Measurements from ENCODE around the gene ORMDL3.

The ORMDL3 gene

DNA sequence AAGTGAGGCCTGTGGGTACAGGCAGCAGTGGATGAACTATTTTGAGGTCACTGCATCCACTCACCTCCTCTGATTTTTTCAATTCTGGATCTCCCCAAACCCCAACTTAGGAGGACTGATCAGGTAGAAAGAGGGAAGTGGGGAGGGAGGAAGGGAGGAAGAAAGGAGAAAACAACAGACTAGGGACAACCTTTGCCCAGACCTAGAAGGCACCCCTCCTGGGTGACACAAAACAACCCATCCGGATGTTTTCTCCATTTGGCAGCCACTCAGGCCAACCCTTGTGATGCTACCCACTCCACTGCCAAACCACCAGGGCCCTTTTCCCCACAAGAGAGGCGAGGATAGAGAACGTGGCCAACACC is 2.7 kb downstream of the ORMDL3 start:
- H3K36me3 Mint-ChIP-seq, result peaks cover 25 to 45% of the 10 kb centered on the region in 2 donors
- H3K4me3 Mint-ChIP-seq, result no peak overlapping the region
- DNase-seq (no peak), ATAC-seq (replicated peaks) (no peak)
- peaks cover 66 to 86% of the 10 kb centered on the region in 2 donors for H3K4me1 Mint-ChIP-seq
- H3K27ac Mint-ChIP-seq, result peak overlapping the region; percentile 51
- H3K27me3 Mint-ChIP-seq, result no peaks in the 10 kb centered on the region
- no peaks in the 10 kb centered on the region for H3K9me3 Mint-ChIP-seq

DNA sequence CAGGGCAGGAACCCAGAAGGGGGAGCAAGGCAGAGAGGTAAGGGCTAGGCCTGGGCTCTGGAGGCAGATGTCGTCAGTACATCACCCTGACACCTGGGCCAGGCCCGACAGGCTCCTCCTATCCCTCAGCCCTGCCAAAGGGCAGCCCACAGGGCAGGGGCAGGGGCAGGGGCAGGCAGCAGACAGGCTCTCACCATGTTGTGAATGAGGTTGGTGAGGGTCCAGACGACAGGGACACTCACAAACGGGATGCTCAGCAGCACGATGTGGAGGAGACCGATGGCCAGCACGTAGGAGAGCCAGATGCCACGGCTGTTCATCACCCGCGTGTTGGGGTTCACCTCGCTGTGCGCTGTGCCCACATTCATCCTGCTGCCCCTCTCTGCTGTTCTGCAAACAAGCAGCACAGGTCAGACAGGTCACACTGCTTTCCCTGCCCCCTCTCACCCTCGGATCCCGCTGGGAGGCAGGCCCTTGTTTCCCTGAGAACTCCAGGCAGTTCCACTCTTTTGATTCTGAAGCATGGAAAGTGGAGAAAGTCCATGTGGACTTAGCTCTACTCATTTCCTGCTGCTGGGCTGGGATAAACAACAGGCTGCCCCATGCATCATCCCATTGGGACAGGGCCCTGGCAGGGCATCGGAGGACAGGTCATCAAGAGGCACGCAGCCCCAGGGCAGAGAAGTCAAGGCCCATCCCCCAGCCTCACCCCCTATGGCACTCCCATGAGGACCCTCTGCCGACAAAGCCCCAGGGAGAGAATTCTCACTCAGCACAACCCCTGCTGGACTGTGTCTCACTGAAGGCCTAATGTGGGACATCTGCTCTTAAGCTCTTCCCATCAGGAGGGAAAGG is 3.3 kb downstream of the ORMDL3 start:
- peak overlapping the region; percentile 51 for H3K27ac Mint-ChIP-seq
- H3K36me3 Mint-ChIP-seq, result peaks cover 29 to 51% of the 10 kb centered on the region in 2 donors
- no peaks in the 10 kb centered on the region for H3K27me3 Mint-ChIP-seq

DNA sequence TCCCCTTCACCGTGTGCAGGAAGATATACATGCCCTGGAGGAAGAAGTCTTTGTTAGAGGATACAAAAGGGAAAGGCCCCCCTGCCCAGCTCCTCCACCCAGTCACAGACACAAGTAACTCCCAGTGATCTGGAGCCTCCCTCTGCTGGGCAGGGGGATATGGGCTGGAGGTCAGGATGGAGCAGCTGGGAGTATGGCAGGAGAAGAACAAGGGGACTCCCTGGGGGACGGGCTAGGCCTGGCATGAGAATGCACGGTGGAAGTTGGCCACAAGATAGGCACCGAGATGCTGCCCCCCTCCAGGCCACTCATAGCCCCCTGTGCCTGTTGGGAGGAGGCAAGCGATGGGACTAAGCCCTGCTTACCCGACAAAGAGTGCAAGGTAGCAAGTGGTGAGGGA is 4.2 kb downstream of the ORMDL3 start:
- Mint-ChIP-seq H3K9me3 (peaks cover 0 to 1% of the 10 kb centered on the region in 2 donors), H3K36me3 (peaks cover 38 to 57% of the 10 kb centered on the region in 2 donors), H3K4me3 (no peak overlapping the region), H3K4me1 (peaks cover 61 to 86% of the 10 kb centered on the region in 2 donors), H3K27ac (peak overlapping the region; percentile 54), H3K27me3 (no peaks in the 10 kb centered on the region)
- ATAC-seq (replicated peaks) (no peak), DNase-seq (no peak)

More for the DNA sequence above, 3.3 kb downstream of the ORMDL3 start:
- ATAC-seq (replicated peaks) (no peak), DNase-seq (no peak)
- H3K9me3 Mint-ChIP-seq, result no peaks in the 10 kb centered on the region
- H3K4me1 Mint-ChIP-seq, result peaks cover 65 to 85% of the 10 kb centered on the region in 2 donors
- H3K4me3 Mint-ChIP-seq, result no peak overlapping the region

DNA sequence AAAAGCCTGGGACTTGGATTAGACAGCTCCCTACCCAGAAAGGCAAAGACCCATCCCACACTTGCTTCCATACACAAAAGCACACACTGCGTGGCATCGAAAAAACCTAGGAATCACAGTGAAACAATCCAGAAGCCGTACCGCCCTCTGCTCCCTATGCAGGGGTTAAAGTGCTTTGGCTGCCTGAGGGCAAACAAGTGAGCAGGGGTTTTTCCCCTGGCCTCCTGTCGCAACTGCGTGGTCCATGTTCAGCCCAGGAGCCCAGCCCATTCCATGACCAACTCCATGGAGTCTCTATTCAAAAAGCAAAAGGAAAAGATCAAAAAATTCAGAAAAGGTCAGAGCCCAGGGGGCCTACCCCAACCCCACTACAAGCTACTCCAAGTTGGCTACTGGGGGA is 5.4 kb downstream of the ORMDL3 start:
- H3K36me3 Mint-ChIP-seq, result peaks cover 47 to 70% of the 10 kb centered on the region in 2 donors
- DNase-seq (no peak), ATAC-seq (replicated peaks) (no peak)
- H3K27me3 Mint-ChIP-seq, result no peaks in the 10 kb centered on the region
- H3K4me1 Mint-ChIP-seq, result peaks cover 60 to 82% of the 10 kb centered on the region in 2 donors
- peak overlapping the region; percentile 94 for H3K27ac Mint-ChIP-seq
- peaks cover 0 to 2% of the 10 kb centered on the region in 2 donors for H3K9me3 Mint-ChIP-seq
- H3K4me3 Mint-ChIP-seq, result peak overlapping the region in 1 of 2 donors; percentile 59

DNA sequence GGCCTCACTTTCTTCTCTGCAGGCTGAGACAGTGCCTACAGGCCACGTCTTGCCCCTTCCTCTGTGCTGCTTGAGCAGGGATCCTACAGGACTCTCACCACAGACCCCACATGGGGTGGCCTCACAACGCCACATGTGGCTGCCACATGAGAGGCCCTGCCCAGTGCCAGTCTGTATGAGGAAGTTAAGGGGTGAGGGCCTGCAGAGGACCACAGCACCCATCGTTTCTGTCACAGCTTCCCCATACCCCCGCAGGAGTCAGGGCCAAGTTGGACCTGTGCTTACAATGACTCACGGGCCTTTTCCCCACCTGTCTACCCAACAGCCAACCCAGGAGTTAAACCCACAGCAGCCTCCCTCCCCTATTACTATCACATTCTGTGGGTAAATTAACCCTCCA is 6.1 kb downstream of the ORMDL3 start:
- peak overlapping the region; percentile 94 for H3K27ac Mint-ChIP-seq
- DNase-seq (peak; percentile 26), ATAC-seq (replicated peaks) (peak; percentile 78)
- peaks cover 63 to 84% of the 10 kb centered on the region in 2 donors for H3K4me1 Mint-ChIP-seq
- H3K9me3 Mint-ChIP-seq, result peaks cover 0 to 2% of the 10 kb centered on the region in 2 donors
- H3K27me3 Mint-ChIP-seq, result no peaks in the 10 kb centered on the region
- H3K36me3 Mint-ChIP-seq, result peaks cover 53 to 76% of the 10 kb centered on the region in 2 donors
- H3K4me3 Mint-ChIP-seq, result peak overlapping the region; percentile 48 to 59

DNA sequence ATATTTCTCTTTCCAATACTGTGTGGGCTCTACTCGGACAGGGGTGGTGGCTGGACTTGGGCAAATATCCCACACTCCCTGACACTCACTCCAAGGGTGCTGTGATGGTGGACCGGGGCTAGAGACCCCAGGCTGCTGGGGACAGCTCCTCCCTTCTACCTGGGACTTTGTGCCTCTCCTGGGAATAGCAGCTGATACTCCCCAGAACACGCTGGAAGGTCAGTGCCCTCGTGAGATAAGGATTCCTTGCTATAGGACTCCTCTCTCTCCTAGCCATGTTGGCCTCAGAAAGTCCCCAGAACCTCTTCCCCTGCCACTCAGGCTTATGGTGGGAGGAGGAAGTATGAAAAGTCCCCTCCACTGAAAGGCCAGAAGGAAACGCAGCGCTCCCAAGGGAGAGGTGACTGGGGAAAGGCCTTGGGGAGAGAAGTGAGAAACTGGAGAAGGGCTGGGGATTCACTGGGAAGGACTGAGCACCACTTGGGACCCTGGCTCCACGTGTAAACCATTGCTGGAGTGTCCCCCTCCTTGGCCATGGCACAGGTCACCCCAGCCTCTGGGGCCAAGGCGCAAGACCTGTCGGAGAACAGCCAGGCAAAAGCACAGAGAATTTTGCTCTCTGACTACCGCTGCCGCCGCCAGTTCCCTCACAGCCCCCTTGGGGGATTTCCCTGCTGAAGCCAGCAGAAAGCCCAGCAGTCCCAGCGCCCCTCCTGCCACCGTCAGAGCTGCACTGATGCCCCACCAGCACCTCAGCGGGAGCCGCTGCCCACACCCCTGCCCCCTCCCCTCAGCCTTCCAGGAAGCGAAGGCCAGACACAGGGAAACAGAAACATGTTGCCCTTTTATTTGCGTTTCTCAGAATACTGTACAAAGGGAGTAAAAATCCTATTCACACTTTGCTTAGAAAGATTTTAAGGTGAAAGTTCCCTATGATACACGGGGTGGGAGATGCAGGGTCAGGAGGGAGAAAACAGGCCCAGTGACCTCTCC is 6.9 kb downstream of the ORMDL3 start:
- peaks cover 0 to 2% of the 10 kb centered on the region in 2 donors for H3K9me3 Mint-ChIP-seq
- peak; percentile 53 for DNase-seq
- ATAC-seq (replicated peaks), result peak; percentile 75 to 80
- no peaks in the 10 kb centered on the region for H3K27me3 Mint-ChIP-seq
- peak overlapping the region; percentile 31 to 60 for H3K4me3 Mint-ChIP-seq
- H3K36me3 Mint-ChIP-seq, result peaks cover 53 to 77% of the 10 kb centered on the region in 2 donors
- H3K27ac Mint-ChIP-seq, result peak overlapping the region; percentile 94
- peaks cover 57 to 78% of the 10 kb centered on the region in 2 donors for H3K4me1 Mint-ChIP-seq

DNA sequence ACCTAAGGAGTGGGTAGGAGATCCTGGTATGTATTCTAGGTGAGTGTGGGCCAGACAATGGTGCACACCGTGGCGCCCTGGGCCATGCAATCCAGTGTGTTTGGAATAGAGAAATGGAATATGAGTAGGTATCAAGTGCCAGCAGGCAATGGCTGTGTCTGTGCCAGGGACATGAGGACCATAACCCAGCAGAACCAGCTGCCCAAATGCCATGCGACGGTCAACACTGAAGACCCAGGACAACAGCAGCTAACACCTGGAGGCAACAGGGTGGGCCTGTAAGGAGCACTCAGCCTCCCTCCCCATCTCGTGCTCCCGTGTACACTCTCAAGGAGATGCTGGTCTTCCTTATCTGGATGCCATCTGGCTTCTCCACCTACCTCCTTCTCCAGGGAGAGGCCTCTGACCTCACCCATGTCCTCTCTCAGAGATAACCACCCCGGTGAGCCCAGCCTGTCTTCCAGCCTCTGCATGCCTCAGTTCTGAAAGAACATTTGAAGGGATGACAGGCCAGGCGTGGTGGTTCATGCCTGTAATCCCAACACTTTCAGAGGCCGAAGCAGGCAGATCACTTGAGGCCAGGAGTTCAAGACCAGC is 8.2 kb downstream of the ORMDL3 start:
- DNase-seq (no peak), ATAC-seq (replicated peaks) (no peak)
- peaks cover 0 to 2% of the 10 kb centered on the region in 2 donors for H3K9me3 Mint-ChIP-seq
- H3K4me3 Mint-ChIP-seq, result no peak overlapping the region
- peak overlapping the region; percentile 37 for H3K27ac Mint-ChIP-seq
- no peaks in the 10 kb centered on the region for H3K27me3 Mint-ChIP-seq
- peaks cover 47 to 70% of the 10 kb centered on the region in 2 donors for H3K4me1 Mint-ChIP-seq
- peaks cover 53 to 78% of the 10 kb centered on the region in 2 donors for H3K36me3 Mint-ChIP-seq

DNA sequence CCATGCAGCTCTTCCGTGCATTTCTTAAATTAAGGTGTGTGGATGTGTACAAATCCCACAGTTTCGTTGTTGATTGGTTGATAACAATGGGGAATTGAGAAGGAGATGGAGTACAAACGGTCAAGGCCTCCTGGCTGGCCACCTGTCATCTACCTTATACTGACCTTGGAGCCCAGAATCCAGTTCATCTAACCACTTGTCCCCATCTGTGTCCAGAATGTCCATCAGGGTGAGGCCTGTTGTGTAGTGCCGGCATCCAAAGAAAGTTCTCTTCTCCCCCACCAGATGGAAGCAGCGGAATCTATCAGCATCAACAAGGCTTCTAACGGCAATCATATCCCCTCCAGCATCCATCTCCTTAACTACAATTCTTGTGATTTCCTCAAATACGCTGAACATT is 10.5 kb downstream of the ORMDL3 start:
- Mint-ChIP-seq H3K4me3 (no peak overlapping the region), H3K4me1 (peaks cover 35 to 52% of the 10 kb centered on the region in 2 donors), H3K36me3 (peaks cover 56 to 75% of the 10 kb centered on the region in 2 donors), H3K27ac (no peak overlapping the region), H3K9me3 (peaks cover 0 to 2% of the 10 kb centered on the region in 2 donors), H3K27me3 (no peaks in the 10 kb centered on the region)
- ATAC-seq (replicated peaks) (no peak), DNase-seq (no peak)

DNA sequence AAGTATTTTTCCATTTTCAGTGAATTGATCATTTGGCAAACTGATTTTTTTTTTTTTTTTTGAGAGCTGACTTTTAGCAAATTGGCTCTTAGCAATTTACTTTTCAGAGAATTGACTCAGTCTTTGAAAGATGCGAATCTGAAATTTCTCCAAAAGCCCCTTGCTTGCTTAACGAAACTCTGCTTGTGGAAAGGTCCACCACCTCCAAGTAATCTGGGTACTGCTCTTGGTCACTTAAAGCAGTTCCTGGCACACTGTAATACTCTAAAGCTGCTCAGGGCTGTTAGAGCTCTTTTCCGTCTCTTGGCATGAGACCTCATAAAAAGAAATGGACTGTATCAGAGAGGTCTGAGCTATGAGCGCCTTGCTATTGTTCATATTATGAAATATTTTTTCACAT is 11.8 kb downstream of the ORMDL3 start:
- Mint-ChIP-seq H3K9me3 (peaks cover 0 to 2% of the 10 kb centered on the region in 2 donors), H3K4me1 (peaks cover 23 to 39% of the 10 kb centered on the region in 2 donors), H3K27me3 (no peaks in the 10 kb centered on the region), H3K27ac (peak overlapping the region; percentile 37), H3K36me3 (peaks cover 64 to 68% of the 10 kb centered on the region in 2 donors), H3K4me3 (peak overlapping the region in 1 of 2 donors; percentile 29)
- ATAC-seq (replicated peaks), result peak; percentile 43 to 72
- DNase-seq, result no peak

DNA sequence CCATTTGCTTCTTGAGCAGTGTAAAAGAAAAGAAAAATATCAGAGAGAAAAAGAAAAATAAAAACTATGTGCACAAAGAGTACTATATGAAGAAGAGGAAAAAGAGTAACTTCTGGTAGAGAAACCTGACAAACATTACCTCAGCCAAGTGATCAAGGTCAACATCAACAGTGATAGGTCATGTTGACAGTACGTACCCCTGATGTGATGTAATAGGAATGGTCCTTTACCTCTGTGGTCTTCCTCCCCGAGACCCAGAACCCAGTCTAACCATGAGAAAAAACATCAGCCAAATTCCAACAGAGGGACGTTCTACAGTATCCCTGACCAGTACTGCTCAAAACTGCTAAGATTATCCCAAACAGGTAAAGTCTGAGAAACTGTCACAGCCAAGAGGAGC is 13.4 kb downstream of the ORMDL3 start:
- peaks cover 59 to 61% of the 10 kb centered on the region in 2 donors for H3K36me3 Mint-ChIP-seq
- no peak overlapping the region for H3K27ac Mint-ChIP-seq
- ATAC-seq (replicated peaks) (no peak), DNase-seq (no peak)
- peaks cover 0 to 2% of the 10 kb centered on the region in 2 donors for H3K9me3 Mint-ChIP-seq
- no peak overlapping the region for H3K4me3 Mint-ChIP-seq
- no peaks in the 10 kb centered on the region for H3K27me3 Mint-ChIP-seq
- H3K4me1 Mint-ChIP-seq, result peaks cover 14 to 27% of the 10 kb centered on the region in 2 donors

DNA sequence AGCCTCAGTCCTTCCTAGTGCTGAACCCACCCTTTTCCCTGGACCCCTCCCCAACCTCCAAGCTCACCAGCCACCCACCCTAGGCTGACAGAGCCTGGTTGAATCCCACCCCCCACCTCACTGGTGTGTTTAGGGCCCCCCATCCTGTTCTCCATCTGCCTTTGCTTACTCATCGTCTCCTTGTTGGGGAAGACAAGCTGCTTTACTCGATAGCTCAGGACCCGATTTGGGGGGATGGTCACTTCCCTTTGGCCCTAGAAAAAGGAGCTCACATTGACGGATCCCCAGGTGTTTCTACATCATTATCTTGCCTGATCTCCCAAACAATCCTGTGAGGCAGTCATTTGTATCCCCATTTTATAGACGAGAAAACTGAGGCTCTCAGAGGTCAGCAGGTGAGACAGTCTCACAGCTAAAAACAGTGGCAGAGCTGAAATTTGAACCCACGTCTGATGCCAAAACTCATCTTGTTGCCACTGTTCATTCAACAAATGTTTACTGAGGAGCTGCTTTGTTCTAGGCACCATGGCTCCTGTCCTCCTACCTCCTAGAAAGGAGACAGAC is 18.5 kb downstream of the ORMDL3 start:
- Mint-ChIP-seq H3K27me3 (no peaks in the 10 kb centered on the region), H3K4me1 (peaks cover 14 to 17% of the 10 kb centered on the region in 2 donors), H3K9me3 (no peaks in the 10 kb centered on the region), H3K4me3 (no peak overlapping the region), H3K36me3 (peaks cover 51 to 54% of the 10 kb centered on the region in 2 donors), H3K27ac (no peak overlapping the region)
- DNase-seq (no peak), ATAC-seq (replicated peaks) (no peak)

DNA sequence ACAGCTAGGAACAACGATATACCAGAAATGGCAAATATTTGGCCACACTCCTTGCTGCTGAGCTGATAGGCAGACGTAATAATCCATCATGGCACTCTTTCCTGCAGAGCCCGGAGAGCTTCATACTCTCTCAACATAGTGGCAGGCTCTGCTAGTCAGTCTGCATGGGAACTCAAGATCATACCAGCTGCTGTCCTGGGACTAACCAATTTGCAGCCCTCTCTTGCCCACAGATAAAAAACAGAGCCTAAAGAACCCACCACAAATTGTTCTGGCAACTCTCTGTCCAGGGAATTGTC is 22.5 kb downstream of the ORMDL3 start:
- Mint-ChIP-seq H3K27ac (no peak overlapping the region), H3K36me3 (peaks cover 35 to 36% of the 10 kb centered on the region in 2 donors), H3K27me3 (no peaks in the 10 kb centered on the region), H3K9me3 (no peaks in the 10 kb centered on the region), H3K4me1 (peaks cover 21 to 26% of the 10 kb centered on the region in 2 donors), H3K4me3 (no peak overlapping the region)
- ATAC-seq (replicated peaks) (no peak), DNase-seq (no peak)

DNA sequence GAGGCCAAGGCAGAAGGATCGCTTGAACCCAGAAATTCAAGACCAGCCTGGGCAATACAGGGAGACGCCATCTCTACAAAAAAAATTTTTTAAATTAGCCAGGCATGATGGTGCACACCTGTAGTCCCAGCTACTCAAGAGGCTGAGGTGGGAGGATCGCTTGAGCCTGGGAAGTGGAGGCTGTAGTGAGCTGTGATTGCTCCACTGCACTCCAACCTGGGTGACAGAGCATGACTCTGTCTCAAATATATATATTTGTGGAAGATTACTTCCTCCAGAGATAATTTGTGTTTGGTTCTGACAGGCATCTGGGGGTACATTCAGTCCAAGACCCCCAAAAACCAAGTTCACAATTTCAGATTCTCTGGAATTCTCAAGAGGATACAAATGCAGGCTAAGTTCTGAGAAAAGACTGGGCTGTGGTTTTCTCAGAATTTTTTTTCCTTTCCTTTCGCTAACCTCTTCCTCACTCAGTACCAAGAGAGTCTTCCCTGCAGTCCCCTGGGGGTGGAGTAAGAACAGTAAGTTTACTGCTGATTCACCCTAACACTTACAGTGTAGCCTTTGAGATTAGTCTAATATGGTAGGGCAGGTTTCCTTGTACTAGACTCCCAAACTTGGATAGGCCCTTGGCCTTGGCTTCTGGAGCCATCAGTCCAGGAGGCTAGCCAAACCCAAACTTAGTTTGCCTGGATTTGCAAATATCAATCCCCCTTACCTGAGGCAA is 24.1 kb downstream of the ORMDL3 start:
- H3K27ac Mint-ChIP-seq, result no peak overlapping the region
- H3K27me3 Mint-ChIP-seq, result no peaks in the 10 kb centered on the region
- ATAC-seq (replicated peaks) (peak; percentile 99 to 100), DNase-seq (peak; percentile 27)
- peaks cover 21 to 26% of the 10 kb centered on the region in 2 donors for H3K4me1 Mint-ChIP-seq
- no peak overlapping the region for H3K4me3 Mint-ChIP-seq
- no peaks in the 10 kb centered on the region for H3K9me3 Mint-ChIP-seq
- H3K36me3 Mint-ChIP-seq, result peaks cover 25 to 28% of the 10 kb centered on the region in 2 donors
